Stomach (tissue), 9 donors: ENCODE results near the gene GDI2. TPM values are rescaled to one million over a fixed set of nuclear protein-coding genes. Genes with fewer than 3 reads are reported as not detected.
"Not testable (repeated sequence)": the region's sequence is repeated elsewhere in the genome, so short reads cannot be mapped to it uniquely, and the experiment has no call there.

Source experiments
- DNase-seq, 2 donors: peaks; one replicate each; pipeline versions ENCODE4 v3.0.0 to v3.0.0-alpha.2; 2013 to 2019
- H3K27ac ChIP-seq, 5 donors: fragments of 200-600 bp in 4 of 5; sonication (generic) in 4 of 5; one replicate each; pipeline ENCODE4 v1.5.1; 2013 to 2019; ENCODE audit warnings: mild to moderate bottlenecking in 1 of 5, moderate library complexity in 1 of 5
- H3K27me3 ChIP-seq, 3 donors: fragments of 200-600 bp; sonication (generic); one replicate each; pipeline ENCODE4 v1.5.1; 2017 to 2019; ENCODE audit warnings: mixed run types in 1 of 3
- H3K36me3 ChIP-seq, 4 donors: fragments of 200-600 bp; sonication (generic); 1 replicate in 3 of 4; 2 replicates in 1 of 4; pipeline ENCODE4 v1.5.1; 2016 to 2019
- H3K4me1 ChIP-seq, 4 donors: fragments of 200-600 bp; sonication (generic); one replicate each; pipeline ENCODE4 v1.5.1; 2016 to 2019
- H3K4me3 ChIP-seq, 4 donors: fragments of 200-600 bp; sonication (generic) in 3 of 4; one replicate each; pipeline ENCODE4 v1.5.1; 2016 to 2019; ENCODE audit warnings: mild to moderate bottlenecking in 1 of 4
- H3K9me3 ChIP-seq, 4 donors: fragments of 200-600 bp; sonication (generic); one replicate each; pipeline ENCODE4 v1.5.1; 2016 to 2019
- EP300 ChIP-seq: sonication (generic); formaldehyde crosslinking; IDR thresholded peaks from one replicate; pipeline ENCODE4 v1.6.1; 2017; ENCODE audit warnings: antibody characterized with exemption
- POLR2A ChIP-seq, 4 donors: fragments of 450-650 bp; IDR thresholded peaks; one replicate each; pipeline ENCODE4 v1.6.1; 2016; ENCODE audit warnings: antibody characterized with exemption in 4 of 4, control low read depth in 2 of 4, mild to moderate bottlenecking in 1 of 4, moderate library complexity in 1 of 4
- POLR2AphosphoS5 ChIP-seq, 3 donors: sonication (generic); formaldehyde crosslinking; IDR thresholded peaks; one replicate each; pipeline ENCODE4 v1.6.1; 2016; ENCODE audit warnings: antibody characterized with exemption in 3 of 3
- WGBS, 5 donors: extraction: QIAGEN DNeasy Blood & Tissue Kit in 3 of 5; methylation state at CpG; one replicate each; pipeline versions ENCODE4 v1.1.5 to v1.1.7; 2013 to 2018; 5-methylcytosine and 5-hydroxymethylcytosine counted together
- intact Hi-C: fragments of 100-400 bp; cut with DNase I; formaldehyde crosslinking; loops from one replicate; pipeline ENCODE4 v1.15.1; 2023; ENCODE audit warnings: low total_unique reads
- polyA plus RNA-seq, 3 donors: library from polyadenylated mRNA; stranded (reverse); fragments of 200-250 nt; gene quantifications; one replicate each; pipeline ENCODE4 v1.2.3, GENCODE V29; 2013
- total RNA-seq, 5 donors: library from RNA; depleted of rRNA; stranded (reverse); fragments of >200 nt; gene quantifications; one replicate each; pipeline versions ENCODE4 v1.1.0 to v1.2.3, GENCODE V29; 2014 to 2016
- TF ChIP-seq, protein P1 (sequence below), 7 experiments: fragments of 450-650 bp in 4 of 7; fragments of 200-600 bp in 3 of 7; sonication (generic) in 3 of 7; IDR thresholded peaks; one replicate each; pipeline ENCODE4 v1.5.1; 2016 to 2019; ENCODE audit warnings: antibody characterized with exemption in 7 of 7, control low read depth in 2 of 7, mild to moderate bottlenecking in 1 of 7
- donor health status: healthy with polysubstance abuse.
- donor health status: Bipolar disorder and iron deficiency.
- donor health status: healthy.

GDI2 gene
- total and polyA plus RNA-seq, 8 donors = 63.4 to 600 (median 157) TPM

GRCh38 chr10:5858811-5859210 lies 45.6 kb upstream of the GDI2 start:
- peaks cover 0 to 20% (median 0%) of the 10 kb centered on the region in 4 donors for H3K36me3 ChIP-seq
- H3K9me3 ChIP-seq = no peaks in the 10 kb centered on the region
- TF ChIP-seq EP300 (no peak), POLR2A (IDR thresholded peaks at IDR 0.05) (no peak), POLR2AphosphoS5 (IDR thresholded peaks at IDR 0.05) (no peak)
- TF ChIP-seq, protein P1, sequence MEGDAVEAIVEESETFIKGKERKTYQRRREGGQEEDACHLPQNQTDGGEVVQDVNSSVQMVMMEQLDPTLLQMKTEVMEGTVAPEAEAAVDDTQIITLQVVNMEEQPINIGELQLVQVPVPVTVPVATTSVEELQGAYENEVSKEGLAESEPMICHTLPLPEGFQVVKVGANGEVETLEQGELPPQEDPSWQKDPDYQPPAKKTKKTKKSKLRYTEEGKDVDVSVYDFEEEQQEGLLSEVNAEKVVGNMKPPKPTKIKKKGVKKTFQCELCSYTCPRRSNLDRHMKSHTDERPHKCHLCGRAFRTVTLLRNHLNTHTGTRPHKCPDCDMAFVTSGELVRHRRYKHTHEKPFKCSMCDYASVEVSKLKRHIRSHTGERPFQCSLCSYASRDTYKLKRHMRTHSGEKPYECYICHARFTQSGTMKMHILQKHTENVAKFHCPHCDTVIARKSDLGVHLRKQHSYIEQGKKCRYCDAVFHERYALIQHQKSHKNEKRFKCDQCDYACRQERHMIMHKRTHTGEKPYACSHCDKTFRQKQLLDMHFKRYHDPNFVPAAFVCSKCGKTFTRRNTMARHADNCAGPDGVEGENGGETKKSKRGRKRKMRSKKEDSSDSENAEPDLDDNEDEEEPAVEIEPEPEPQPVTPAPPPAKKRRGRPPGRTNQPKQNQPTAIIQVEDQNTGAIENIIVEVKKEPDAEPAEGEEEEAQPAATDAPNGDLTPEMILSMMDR (IDR thresholded peaks at IDR 0.05) = no peak
- peaks cover 0 to 15% (median 0%) of the 10 kb centered on the region in 4 donors for H3K4me1 ChIP-seq
- H3K4me3 ChIP-seq = no peak overlapping the region
- H3K27me3 ChIP-seq = no peaks in the 10 kb centered on the region
- intact Hi-C loops = no loop called here
- DNase-seq = no peak
- no peak overlapping the region for H3K27ac ChIP-seq
- WGBS, 5 donors = 83 to 95% (median 89%) methylated on average over 5 of the region's 5 CpGs

DNA sequence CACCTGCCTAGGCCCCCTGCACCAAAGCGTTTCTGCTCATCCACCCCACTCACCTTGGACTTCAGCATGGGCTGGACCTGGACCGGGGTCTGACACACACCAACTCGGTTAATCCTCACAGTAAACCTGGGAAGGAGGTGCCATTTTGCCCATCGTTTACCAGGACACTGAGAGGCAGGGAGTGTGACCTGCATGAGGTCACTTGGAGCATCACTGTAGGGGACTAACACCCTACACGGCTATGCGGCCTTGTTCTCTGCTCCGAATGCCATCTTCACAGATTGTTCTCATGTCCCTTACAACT lies 43.4 kb upstream of the GDI2 start:
- no peak overlapping the region for H3K4me3 ChIP-seq
- peaks cover 0 to under 1% (median 0%) of the 10 kb centered on the region in 4 donors for H3K36me3 ChIP-seq
- intact Hi-C loops = no loop called here
- no peak for TF ChIP-seq POLR2AphosphoS5 (IDR thresholded peaks at IDR 0.05)
- TF ChIP-seq, protein P1 (IDR thresholded peaks at IDR 0.05) = no peak
- TF ChIP-seq EP300 = no peak
- TF ChIP-seq POLR2A (IDR thresholded peaks at IDR 0.05) = no peak
- no peak overlapping the region for H3K27ac ChIP-seq
- H3K27me3 ChIP-seq = no peaks in the 10 kb centered on the region
- DNase-seq = no peak
- H3K4me1 ChIP-seq = peaks cover 0 to 15% (median 0%) of the 10 kb centered on the region in 4 donors
- no peaks in the 10 kb centered on the region for H3K9me3 ChIP-seq
- WGBS, 5 donors = 49 to 63% (median 57%) methylated on average over 7 of the region's 7 CpGs

- TF ChIP-seq POLR2AphosphoS5 (IDR thresholded peaks at IDR 0.05) (no peak), POLR2A (IDR thresholded peaks at IDR 0.05) (no peak)
- intact Hi-C loops = no loop called here
- Histone ChIP-seq H3K27me3 (no peaks in the 10 kb centered on the region), H3K4me1 (peaks cover 0 to 11% (median 0%) of the 10 kb centered on the region in 4 donors), H3K9me3 (no peaks in the 10 kb centered on the region), H3K36me3 (no peaks in the 10 kb centered on the region), H3K27ac (no peak overlapping the region), H3K4me3 (no peak overlapping the region)
- DNase-seq = no peak
- WGBS, 5 donors = 71 to 84% (median 80%) methylated on average over 17 to 18 of the region's 18 CpGs
Measured at GRCh38 chr10:5855979-5856700, 42.9 kb upstream of the GDI2 start.

DNA sequence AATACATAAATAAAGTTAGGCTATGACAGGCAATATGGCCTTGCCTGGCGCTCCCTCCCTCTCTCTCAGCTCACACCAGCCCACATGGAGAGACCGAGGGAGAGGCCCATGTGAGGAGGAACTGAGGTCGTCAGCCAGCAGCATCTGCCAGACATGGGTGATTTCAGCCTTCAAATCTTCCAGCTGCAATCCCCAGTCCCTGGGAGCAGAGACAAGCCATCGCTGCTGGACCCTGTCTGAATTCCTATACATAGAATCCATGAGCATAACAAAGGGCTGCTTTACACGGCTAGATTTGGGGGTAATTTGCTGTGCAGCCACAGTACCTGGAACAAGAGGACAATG lies 40.9 kb upstream of the GDI2 start:
- intact Hi-C loops = no loop called here
- TF ChIP-seq, protein P1 (IDR thresholded peaks at IDR 0.05) = no peak
- no peak for TF ChIP-seq POLR2AphosphoS5 (IDR thresholded peaks at IDR 0.05)
- no peak for TF ChIP-seq POLR2A (IDR thresholded peaks at IDR 0.05)
- TF ChIP-seq EP300 = no peak
- peak in 1 of 2 donors; percentile 60 for DNase-seq
- Histone ChIP-seq H3K4me1 (no peaks in the 10 kb centered on the region), H3K27me3 (no peaks in the 10 kb centered on the region), H3K36me3 (no peaks in the 10 kb centered on the region), H3K9me3 (no peaks in the 10 kb centered on the region), H3K4me3 (no peak overlapping the region), H3K27ac (no peak overlapping the region)
- 73 to 87% (median 83%) methylated on average over 5 of the region's 5 CpGs for WGBS, 5 donors

GRCh38 chr10:5846667-5847066 lies 33.4 kb upstream of the GDI2 start:
- peaks cover 0 to 11% (median 0%) of the 10 kb centered on the region in 4 donors for H3K4me1 ChIP-seq
- H3K9me3 ChIP-seq, H3K27me3 ChIP-seq, H3K4me3 ChIP-seq, intact Hi-C loops, H3K36me3 ChIP-seq, H3K27ac ChIP-seq, DNase-seq: not testable (repeated sequence)
- WGBS, 5 donors = 92 to 100% (median 96%) methylated on average over 4 of the region's 4 CpGs
